ENCODE measurements around the gene LY6G6D.

LY6G6D gene, protein sequence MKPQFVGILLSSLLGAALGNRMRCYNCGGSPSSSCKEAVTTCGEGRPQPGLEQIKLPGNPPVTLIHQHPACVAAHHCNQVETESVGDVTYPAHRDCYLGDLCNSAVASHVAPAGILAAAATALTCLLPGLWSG

DNA sequence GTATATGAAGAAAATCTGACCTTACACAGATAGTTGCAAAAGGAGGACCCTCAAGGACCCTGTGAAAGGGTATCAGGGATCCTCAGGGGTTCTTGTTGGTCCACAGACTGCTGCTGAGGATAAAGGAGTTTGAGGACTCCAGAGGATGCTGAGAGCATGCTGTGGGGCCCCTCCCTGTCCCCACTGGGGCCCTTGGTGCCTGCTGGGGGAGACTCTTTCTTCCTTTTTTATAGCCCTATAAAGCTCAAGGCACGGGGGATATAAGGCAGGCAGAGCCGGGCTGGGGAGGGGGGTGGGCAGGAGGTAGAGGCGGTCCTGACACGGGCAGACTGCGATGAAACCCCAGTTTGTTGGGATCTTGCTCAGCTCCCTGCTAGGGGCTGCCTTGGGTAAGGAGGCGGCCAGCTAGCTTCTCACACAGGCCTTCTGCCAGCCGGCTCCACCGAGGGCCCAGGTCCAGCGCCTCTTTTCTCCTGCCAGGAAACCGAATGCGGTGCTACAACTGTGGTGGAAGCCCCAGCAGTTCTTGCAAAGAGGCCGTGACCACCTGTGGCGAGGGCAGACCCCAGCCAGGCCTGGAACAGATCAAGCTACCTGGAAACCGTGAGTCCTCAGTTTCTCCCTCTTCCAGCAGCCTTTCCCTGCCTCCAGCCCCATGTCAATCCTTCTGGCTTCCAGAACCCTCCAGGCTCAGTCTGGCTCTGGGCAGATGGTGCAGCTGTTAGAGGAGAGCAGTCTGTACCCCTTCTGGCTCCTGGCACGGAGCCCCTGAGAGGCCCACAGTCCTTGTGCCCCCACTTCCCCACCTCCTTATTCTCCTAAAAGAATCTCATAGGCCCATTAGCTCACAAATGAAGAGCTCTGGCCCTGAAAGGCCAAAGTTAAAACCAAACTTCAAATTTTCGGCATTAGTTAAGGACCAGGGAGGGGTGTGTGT is at the start of gene LY6G6D:
TSS of gene LY6G6D (plus strand) at position 327 of the 937 bp plus-strand sequence. CDS start at position 335, 8 bp downstream.
- no peaks in the 10 kb centered on the region for H3K36me3 Mint-ChIP-seq (ENCODE audit: low read depth)
- H3K4me1 Mint-ChIP-seq, result peaks cover 10% of the 10 kb centered on the region
- no peak within 1 kb of the TSS for H3K27ac Mint-ChIP-seq
- DNase-seq (no peak), ATAC-seq (no peak)
- no peaks in the 10 kb centered on the region for H3K9me3 Mint-ChIP-seq
- no peak within 1 kb of the TSS for H3K4me3 Mint-ChIP-seq
- no peaks in the 10 kb centered on the region for H3K27me3 Mint-ChIP-seq

DNA sequence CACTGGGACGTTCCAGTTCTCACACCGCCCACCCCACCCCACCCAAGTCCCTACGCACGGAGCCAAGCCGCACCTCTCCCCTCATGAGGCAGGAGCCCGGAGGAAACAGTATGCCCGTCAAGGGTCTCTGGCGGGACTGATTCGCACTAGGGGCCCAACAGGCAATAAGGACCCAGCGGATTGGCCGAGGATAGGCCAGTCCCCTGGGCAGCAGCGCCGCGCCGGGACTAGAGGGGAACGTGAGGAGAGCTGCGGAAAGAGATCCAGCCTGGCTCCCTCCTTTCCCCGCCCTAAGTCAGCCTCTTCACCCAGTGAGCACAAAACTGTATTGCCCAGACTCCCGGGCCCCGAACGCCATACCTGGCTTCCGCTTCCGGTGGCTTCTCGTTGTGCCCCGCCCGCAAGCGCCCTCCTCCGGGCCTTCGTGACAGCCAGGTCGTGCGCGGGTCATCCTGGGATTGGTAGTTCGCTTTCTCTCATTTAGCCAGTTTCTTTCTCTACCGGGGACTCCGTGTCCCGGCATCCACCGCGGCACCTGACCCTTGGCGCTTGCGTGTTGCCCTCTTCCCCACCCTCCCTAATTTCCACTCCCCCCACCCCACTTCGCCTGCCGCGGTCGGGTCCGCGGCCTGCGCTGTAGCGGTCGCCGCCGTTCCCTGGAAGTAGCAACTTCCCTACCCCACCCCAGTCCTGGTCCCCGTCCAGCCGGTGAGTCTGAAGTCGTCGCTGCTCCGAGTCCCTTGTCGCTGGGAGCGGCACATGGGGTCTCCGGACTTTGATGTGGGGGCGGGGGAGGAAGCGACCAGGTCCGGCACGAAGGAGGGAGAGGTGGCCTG is 49.4 kb upstream of the LY6G6D start, which contains the start of gene CSNK2B:
TSS of gene CSNK2B (plus strand) at position 580 of the 836 bp plus-strand sequence. CDS start 752 bp downstream, outside the sequence.
- H3K9me3 Mint-ChIP-seq, result no peaks in the 10 kb centered on the region
- peaks cover 2% of the 10 kb centered on the region for H3K27me3 Mint-ChIP-seq
- H3K36me3 Mint-ChIP-seq (ENCODE audit: low read depth), result peaks cover 78% of the 10 kb centered on the region
- DNase-seq (peak; percentile 98), ATAC-seq (peak; percentile 85)
- peaks cover 60% of the 10 kb centered on the region for H3K4me1 Mint-ChIP-seq
- H3K4me3 Mint-ChIP-seq, result peak within 1 kb of the TSS; percentile 98
- H3K27ac Mint-ChIP-seq, result peak within 1 kb of the TSS; percentile 98

DNA sequence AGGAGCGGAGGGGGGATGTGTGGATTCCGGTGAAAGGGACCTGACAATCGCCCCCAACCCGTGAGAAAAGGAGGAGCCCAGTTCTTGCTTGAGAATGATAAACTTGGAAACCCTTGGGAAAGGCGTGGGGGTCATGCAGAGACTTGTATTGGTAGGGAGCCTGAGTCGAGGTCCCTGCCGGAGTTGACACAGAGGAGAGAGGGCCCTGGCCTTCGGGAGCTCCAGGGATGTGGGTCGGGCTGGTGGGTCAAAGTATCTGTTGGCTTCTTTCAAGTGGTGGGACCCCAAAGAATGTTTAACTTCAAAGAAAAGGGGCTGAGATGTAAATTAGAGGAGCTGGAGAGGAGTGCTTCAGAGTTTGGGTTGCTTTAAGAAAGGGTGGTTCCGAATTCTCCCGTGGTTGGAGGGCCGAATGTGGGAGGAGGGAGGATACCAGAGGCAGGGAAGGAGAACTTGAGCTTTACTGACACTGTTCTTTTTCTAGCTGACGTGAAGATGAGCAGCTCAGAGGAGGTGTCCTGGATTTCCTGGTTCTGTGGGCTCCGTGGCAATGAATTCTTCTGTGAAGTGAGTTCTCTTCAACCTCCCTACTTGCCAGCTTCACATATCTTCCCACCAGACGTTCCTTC is 48.7 kb upstream of the LY6G6D start:
- Mint-ChIP-seq H3K4me3 (peak overlapping the region; percentile 98), H3K9me3 (no peaks in the 10 kb centered on the region), H3K4me1 (peaks cover 54% of the 10 kb centered on the region), H3K36me3 (ENCODE audit: low read depth) (peaks cover 79% of the 10 kb centered on the region), H3K27me3 (peaks cover 2% of the 10 kb centered on the region), H3K27ac (peak overlapping the region; percentile 98)
- ATAC-seq (no peak), DNase-seq (no peak)

DNA sequence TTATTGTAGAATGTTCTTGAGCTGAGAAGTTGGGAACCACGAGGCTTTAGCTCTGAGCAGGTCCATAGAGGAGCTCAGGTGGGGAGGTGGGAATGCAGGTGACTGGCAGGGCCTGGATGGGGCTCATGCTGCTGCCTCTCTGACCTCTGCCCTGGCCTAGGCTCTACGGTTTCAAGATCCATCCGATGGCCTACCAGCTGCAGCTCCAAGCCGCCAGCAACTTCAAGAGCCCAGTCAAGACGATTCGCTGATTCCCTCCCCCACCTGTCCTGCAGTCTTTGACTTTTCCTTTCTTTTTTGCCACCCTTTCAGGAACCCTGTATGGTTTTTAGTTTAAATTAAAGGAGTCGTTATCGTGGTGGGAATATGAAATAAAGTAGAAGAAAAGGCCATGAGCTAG is 45.5 kb upstream of the LY6G6D start, which contains the start of gene LY6G5B:
TSS of gene LY6G5B (plus strand) at position 301 of the 400 bp plus-strand sequence. CDS start 975 bp downstream, outside the sequence.
- ATAC-seq (no peak), DNase-seq (no peak)
- Mint-ChIP-seq H3K4me1 (peaks cover 27% of the 10 kb centered on the region), H3K36me3 (ENCODE audit: low read depth) (peaks cover 73% of the 10 kb centered on the region), H3K4me3 (no peak within 1 kb of the TSS), H3K27me3 (peaks cover 2% of the 10 kb centered on the region), H3K27ac (peak within 1 kb of the TSS; percentile 39), H3K9me3 (no peaks in the 10 kb centered on the region)

DNA sequence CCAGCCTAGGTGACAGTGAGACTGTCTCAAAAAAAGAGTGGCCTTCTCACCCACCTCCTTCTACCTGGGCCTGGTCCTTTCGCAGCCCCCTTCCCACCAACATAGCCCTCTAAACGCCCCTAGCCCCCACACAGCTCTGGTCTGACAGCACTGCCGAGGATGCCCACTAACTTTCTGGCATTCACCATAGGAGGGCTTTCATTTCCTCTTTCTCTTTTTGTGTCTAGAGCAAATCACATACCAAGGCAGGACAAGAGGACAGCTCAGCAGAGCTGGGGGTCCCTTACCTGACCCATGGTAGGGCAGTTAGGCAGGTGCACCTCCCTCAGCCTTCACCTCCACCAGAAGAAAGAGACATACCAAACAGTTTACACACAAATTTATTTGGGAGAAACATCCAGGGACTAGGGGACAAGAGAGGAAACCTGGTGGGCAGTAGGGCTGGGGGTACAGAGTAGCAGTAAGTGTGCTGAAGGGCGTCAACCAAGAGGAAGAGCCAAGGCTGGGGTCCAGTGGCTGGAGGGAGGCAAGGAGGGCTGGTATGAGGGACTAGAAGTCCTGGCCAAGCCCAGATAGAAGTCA is 38.7 kb upstream of the LY6G6D start:
- Mint-ChIP-seq H3K9me3 (no peaks in the 10 kb centered on the region), H3K36me3 (ENCODE audit: low read depth) (peaks cover 18% of the 10 kb centered on the region), H3K4me3 (no peak overlapping the region), H3K4me1 (peaks cover 15% of the 10 kb centered on the region), H3K27ac (no peak overlapping the region), H3K27me3 (no peaks in the 10 kb centered on the region)
- ATAC-seq (no peak), DNase-seq (no peak)

DNA sequence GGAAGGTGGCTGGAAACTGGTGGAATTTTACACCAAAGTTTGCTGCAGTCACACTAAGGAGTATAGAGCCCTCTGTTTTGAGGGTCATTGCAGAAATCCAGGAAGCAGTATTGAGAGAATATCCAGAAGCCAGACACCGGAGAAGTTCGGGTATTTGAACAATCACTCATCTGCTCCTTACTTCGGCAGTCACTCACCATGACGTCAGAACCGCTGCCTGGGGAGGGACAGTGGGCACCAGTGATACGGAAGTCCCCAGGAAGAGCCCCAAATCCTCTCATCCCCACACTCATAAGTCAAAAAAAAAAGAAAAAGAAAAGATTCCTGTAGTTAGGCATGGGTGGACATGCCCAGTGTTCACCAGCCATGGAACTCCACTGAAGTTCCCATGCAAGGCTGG is 38.2 kb upstream of the LY6G6D start:
- Mint-ChIP-seq H3K4me1 (peaks cover 20% of the 10 kb centered on the region), H3K9me3 (no peaks in the 10 kb centered on the region), H3K27me3 (no peaks in the 10 kb centered on the region), H3K4me3 (no peak overlapping the region), H3K27ac (no peak overlapping the region), H3K36me3 (ENCODE audit: low read depth) (peaks cover 15% of the 10 kb centered on the region)
- DNase-seq, result no peak
- ATAC-seq, result no peak

DNA sequence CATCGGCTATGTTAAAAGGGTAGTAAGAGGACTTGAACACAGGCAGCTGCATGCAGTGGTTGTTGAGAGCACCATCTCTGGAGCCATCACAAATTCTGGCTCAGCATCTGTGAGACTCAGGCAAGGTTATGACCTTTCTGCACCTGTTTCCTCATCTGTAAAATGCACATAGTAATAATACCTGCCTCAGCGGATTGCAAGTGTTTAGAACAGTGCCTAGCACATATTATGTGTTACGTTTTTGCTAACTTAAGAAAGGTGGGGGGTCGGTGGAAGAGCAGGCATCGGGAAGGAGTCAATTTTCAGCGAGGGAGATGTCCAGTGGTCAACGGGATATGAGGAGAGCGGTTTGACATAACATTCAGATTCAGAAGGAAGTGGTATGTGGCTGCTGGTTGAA is 37.2 kb upstream of the LY6G6D start:
- H3K36me3 Mint-ChIP-seq (ENCODE audit: low read depth), result peaks cover 8% of the 10 kb centered on the region
- H3K27ac Mint-ChIP-seq, result no peak overlapping the region
- peaks cover 21% of the 10 kb centered on the region for H3K4me1 Mint-ChIP-seq
- H3K27me3 Mint-ChIP-seq, result no peaks in the 10 kb centered on the region
- no peak overlapping the region for H3K4me3 Mint-ChIP-seq
- no peak for ATAC-seq
- no peak for DNase-seq
- H3K9me3 Mint-ChIP-seq, result no peaks in the 10 kb centered on the region

DNA sequence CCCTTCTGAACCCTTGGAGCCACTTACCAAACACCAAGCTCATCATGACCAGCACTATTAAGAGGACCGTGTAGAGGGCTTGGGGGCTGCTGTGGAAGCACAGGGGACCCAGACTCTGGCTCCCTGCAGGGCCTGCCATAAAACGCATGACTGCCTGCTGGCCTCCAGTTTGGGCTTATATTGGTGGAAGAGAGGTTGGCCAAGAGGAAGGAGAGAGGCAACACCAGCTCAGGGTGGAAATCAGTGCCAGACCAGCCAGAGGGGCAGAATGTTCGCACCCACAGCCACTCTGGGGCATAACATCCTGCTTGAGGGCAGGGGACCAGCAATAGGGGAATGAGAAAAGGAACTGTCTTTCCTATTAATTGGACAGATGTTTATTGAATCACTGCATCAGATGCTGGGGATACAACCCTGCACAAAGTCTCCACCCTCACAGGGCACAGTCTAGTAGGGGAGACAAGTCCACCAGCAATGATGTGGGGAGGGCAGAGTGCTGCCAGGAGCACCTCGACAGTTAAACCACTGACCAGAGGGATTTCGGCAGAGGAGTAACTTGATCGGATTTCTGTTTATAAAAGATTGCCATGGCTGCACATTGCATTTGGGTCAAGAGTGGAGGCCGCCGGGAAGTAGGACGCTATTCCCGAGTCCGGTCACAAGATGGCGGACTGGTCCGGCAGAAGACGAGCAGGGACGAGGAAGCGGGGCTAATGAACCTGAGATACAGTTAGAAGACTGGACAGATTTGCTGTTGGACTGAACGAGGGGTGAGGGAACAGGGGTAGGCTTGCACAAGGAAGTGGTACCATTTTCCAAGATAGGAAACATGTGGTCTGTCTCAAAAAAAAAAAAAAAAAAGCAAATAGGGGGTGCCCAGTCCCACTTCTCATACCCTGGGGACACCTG is 34.7 kb upstream of the LY6G6D start, which contains the start of gene LY6G5C:
TSS of gene LY6G5C (minus strand) at position 842 of the 909 bp plus-strand sequence. CDS start at position 148, 694 bp downstream.
- no peaks in the 10 kb centered on the region for H3K36me3 Mint-ChIP-seq (ENCODE audit: low read depth)
- peak within 1 kb of the TSS; percentile 77 for H3K4me3 Mint-ChIP-seq

DNA sequence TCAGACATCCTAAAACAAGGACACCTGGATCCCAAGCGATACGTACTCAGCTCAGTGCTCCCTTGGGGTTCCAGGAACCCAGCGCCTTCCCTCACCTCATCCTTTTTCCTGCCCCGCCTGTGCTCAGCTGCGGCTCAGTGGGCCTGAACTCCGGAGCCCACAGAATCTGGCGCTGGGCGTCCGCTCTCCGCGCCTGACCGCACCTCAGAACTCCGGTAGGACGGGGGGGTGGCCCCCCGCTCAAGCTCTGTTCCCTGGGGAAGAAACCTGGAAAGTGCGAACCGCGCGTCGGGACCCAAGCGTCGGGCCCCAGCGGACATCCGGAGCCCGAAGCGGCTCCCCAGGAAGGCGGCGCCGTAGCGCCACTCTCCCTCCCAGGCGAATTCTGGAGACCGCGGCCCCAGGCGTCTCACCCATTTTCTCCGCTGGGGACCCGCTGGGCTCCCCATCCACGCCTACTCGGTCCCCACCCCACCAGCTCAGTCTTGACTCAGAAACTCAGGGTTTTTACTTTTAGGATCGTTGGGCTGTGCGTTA is 33.9 kb upstream of the LY6G6D start:
- no peaks in the 10 kb centered on the region for H3K9me3 Mint-ChIP-seq
- DNase-seq (peak; percentile 55), ATAC-seq (peak; percentile 73)
- H3K4me3 Mint-ChIP-seq, result peak overlapping the region; percentile 77
- peak overlapping the region; percentile 29 for H3K27ac Mint-ChIP-seq
- H3K27me3 Mint-ChIP-seq, result no peaks in the 10 kb centered on the region
- peaks cover 21% of the 10 kb centered on the region for H3K4me1 Mint-ChIP-seq
- H3K36me3 Mint-ChIP-seq (ENCODE audit: low read depth), result peaks cover under 1% of the 10 kb centered on the region

More for the DNA sequence above, 34.7 kb upstream of the LY6G6D start, which contains the start of gene LY6G5C:
- no peaks in the 10 kb centered on the region for H3K27me3 Mint-ChIP-seq
- DNase-seq (peak; percentile 70), ATAC-seq (peak; percentile 48)
- H3K9me3 Mint-ChIP-seq, result no peaks in the 10 kb centered on the region
- peaks cover 21% of the 10 kb centered on the region for H3K4me1 Mint-ChIP-seq
- peak within 1 kb of the TSS; percentile 63 for H3K27ac Mint-ChIP-seq

DNA sequence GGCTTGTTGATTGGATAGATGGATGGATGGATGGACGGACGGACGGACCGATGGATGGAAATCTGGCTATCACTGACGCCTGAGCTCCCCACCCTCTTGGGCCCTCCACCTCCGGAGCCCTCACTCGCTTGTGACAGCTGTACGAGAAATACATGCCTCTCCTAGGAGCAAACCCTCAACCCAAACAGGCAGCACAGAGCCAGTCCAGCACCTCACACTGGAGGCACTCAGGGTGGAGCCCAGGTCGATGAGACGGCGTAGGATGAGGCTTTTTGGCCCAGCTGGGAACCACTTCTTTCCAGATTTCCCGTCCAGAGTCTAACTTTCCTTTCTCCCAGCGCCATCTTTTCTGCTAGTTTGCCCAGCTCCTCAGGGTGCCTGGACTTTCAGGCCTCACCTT is 31.6 kb upstream of the LY6G6D start:
- no peaks in the 10 kb centered on the region for H3K27me3 Mint-ChIP-seq
- H3K9me3 Mint-ChIP-seq, result no peaks in the 10 kb centered on the region
- H3K36me3 Mint-ChIP-seq (ENCODE audit: low read depth), result peaks cover 11% of the 10 kb centered on the region
- no peak for ATAC-seq
- no peak overlapping the region for H3K4me3 Mint-ChIP-seq
- DNase-seq, result no peak
- H3K27ac Mint-ChIP-seq, result no peak overlapping the region
- H3K4me1 Mint-ChIP-seq, result peaks cover 21% of the 10 kb centered on the region

DNA sequence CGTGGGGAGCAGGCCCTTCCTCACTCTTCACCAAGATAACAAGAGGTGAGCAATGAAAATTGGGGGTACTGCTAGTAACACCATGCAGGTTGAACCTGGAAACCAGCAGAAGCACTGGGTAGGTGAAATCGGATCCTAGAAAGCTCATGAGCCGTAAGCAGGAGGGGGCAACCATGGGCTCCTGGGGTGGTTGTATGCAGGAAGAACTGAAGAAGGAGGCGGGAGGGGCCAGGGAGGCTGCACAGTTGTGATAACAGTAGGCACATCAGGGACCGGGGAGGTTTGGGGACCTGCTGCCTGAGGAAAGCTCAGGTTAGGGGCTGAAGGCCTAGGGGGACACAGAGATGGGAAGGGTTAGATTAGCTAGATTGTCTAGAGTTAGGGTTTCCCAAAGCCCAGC is 28.7 kb upstream of the LY6G6D start:
- ATAC-seq, result no peak
- peaks cover 11% of the 10 kb centered on the region for H3K36me3 Mint-ChIP-seq (ENCODE audit: low read depth)
- peaks cover 15% of the 10 kb centered on the region for H3K4me1 Mint-ChIP-seq
- no peak overlapping the region for H3K4me3 Mint-ChIP-seq
- H3K27me3 Mint-ChIP-seq, result no peaks in the 10 kb centered on the region
- H3K27ac Mint-ChIP-seq, result peak overlapping the region; percentile 2
- no peaks in the 10 kb centered on the region for H3K9me3 Mint-ChIP-seq
- no peak for DNase-seq

DNA sequence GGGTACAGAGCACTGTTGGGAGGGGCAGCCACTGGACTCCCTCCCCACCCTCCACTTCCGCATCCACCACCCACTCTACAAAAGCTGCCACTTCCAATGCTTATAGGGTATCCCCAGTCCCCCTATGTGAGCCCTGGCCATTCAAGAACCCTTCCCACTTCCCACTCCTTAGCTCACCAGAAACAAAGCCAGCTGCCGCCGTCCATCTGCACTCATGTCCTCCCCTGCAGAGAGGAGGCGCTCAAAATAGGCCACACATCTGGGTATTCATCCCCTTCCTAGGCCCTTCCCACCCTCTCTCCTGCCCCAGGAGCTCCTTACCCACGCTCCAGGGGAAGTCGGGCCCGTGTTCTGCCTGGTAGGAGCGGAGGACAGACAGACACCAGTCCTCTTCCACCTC is 27.8 kb upstream of the LY6G6D start:
- Mint-ChIP-seq H3K36me3 (ENCODE audit: low read depth) (peaks cover 11% of the 10 kb centered on the region), H3K27ac (no peak overlapping the region), H3K27me3 (no peaks in the 10 kb centered on the region), H3K4me3 (no peak overlapping the region), H3K4me1 (peaks cover 10% of the 10 kb centered on the region), H3K9me3 (no peaks in the 10 kb centered on the region)
- ATAC-seq (no peak), DNase-seq (no peak)

Measured in activated naive CD8-positive, alpha-beta T cell treated with anti-CD3 and anti-CD28 coated beads, Interleukin-2, amount 50 U/mL, for 24 hours (primary cell).